Measurements from ENCODE around the gene IFT43. TPM values are rescaled to one million over a fixed set of nuclear protein-coding genes. Genes with fewer than 3 reads are reported as not detected.

Gene IFT43
- total RNA-seq, 1 experiment from 2014 or later = 20.3 TPM

DNA sequence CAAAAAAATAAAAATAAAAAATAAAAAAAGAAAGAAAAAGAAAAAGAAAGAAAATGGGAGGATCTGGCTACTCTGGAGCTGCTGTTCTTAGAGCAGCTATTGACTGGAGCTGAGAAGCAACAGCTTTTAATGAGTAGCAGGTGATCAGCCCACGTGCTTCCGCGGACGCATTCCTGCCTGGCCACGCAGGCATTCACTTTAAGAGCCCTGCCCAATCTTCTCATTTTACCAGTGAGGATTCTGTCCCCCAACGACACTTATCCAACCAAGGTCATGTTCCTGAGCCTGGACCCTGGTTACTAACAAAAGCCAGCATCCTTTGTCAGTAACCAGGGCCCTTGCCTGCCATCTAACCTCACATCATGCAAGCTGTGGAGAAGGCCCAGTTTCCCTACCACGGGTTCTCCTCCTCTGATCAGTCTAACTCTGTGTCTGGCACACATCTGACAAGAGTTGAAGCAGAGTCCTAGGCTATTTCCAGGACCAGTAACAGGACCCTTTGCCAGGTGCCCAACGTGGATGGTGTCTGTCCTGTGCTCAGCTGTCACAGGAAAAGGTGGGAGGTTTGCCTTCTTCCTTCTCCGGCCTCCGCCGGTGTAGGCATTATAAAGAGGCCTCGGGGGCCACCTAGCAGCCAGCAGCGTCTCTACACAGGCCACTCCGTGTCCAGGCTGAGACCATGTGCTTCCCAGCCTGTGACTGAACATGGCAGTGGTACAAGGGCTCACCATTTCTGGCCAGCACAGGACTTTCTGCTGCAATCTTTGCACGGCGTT lies 105.2 kb downstream of the IFT43 start:
- ChIA-PET POLR2A (ENCODE audit: low non-redundant PET) (interaction anchor here (0.7 kb wide), 2 partner anchors 63 to 413 kb away, joined by 3 to 4 read pairs; no protein-coding TSS in a partner anchor), CTCF (no interaction called here)
- no peak overlapping the region for H3K4me3 ChIP-seq (ENCODE audit: low read depth, low read length, poor library complexity, severe bottlenecking)
- no peak overlapping the region for H3K27ac ChIP-seq (ENCODE audit: low read depth, low read length, poor library complexity, severe bottlenecking)
- H3K36me3 ChIP-seq (ENCODE audit: insufficient read depth, low read length, poor library complexity, severe bottlenecking) = no peaks in the 10 kb centered on the region
- no peaks in the 10 kb centered on the region for H3K4me1 ChIP-seq (ENCODE audit: insufficient read depth, low read length, poor library complexity, severe bottlenecking)
- H3K27me3 ChIP-seq (replicated peaks; ENCODE audit: insufficient read depth, low read depth, low read length, poor library complexity) = no peaks in the 10 kb centered on the region
- intact Hi-C loops (cut with micrococcal nuclease; ENCODE audit: unreplicated experiment) = no loop called here
- TF ChIP-seq, protein P1, sequence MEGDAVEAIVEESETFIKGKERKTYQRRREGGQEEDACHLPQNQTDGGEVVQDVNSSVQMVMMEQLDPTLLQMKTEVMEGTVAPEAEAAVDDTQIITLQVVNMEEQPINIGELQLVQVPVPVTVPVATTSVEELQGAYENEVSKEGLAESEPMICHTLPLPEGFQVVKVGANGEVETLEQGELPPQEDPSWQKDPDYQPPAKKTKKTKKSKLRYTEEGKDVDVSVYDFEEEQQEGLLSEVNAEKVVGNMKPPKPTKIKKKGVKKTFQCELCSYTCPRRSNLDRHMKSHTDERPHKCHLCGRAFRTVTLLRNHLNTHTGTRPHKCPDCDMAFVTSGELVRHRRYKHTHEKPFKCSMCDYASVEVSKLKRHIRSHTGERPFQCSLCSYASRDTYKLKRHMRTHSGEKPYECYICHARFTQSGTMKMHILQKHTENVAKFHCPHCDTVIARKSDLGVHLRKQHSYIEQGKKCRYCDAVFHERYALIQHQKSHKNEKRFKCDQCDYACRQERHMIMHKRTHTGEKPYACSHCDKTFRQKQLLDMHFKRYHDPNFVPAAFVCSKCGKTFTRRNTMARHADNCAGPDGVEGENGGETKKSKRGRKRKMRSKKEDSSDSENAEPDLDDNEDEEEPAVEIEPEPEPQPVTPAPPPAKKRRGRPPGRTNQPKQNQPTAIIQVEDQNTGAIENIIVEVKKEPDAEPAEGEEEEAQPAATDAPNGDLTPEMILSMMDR (conservative IDR thresholded peaks at IDR 0.05; ENCODE audit: low read depth, low read length) = 0 out of 2 replicates have a peak, but pooled peaks have one; percentile 16
- TF ChIP-seq EZH2 (IDR thresholded peaks at IDR 0.05; ENCODE audit: borderline replicate concordance, low read depth, low read length, poor library complexity, severe bottlenecking) = no peak
- BruUV-seq (replicated peaks) = no TSS peak
- no peak for DNase-seq (ENCODE audit: low spot score)
- no peaks in the 10 kb centered on the region for H3K9me3 ChIP-seq (ENCODE audit: low read depth, low read length, poor library complexity, severe bottlenecking)

DNA sequence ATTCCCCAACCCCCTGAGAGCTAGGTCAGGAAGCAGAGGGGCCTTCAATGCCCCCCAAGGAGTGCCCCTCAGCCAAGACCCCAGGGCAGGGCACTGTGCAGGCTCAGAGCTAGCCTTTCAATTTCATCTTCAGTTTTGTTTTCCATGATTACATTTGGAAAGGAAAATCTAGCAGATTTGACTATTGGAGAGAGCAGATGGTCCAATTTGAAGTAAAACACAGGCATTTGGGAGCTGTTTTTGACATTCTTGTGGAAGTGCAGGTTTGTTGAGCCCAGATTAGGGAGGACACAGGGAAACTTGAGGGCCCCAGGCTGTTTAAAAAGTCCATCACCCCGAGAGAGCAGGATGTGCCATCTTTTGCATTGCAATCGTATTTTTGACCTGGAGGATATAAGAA lies 107.5 kb downstream of the IFT43 start:
- H3K27me3 ChIP-seq (replicated peaks; ENCODE audit: insufficient read depth, low read depth, low read length, poor library complexity) = no peaks in the 10 kb centered on the region
- ChIA-PET CTCF (interaction anchor here (0.6 kb wide), 1 partner anchor 283 kb away, joined by 16 read pairs; the partner anchor contains the start of gene ESRRB), POLR2A (ENCODE audit: low non-redundant PET) (no interaction called here)
- no peak for DNase-seq (ENCODE audit: low spot score)
- no TSS peak for BruUV-seq (replicated peaks)
- no peaks in the 10 kb centered on the region for H3K36me3 ChIP-seq (ENCODE audit: insufficient read depth, low read length, poor library complexity, severe bottlenecking)
- H3K4me3 ChIP-seq (ENCODE audit: low read depth, low read length, poor library complexity, severe bottlenecking) = no peak overlapping the region
- no peak for TF ChIP-seq EZH2 (IDR thresholded peaks at IDR 0.05; ENCODE audit: borderline replicate concordance, low read depth, low read length, poor library complexity, severe bottlenecking)
- TF ChIP-seq, protein P1 (conservative IDR thresholded peaks at IDR 0.05; ENCODE audit: low read depth, low read length) = no peak
- no peaks in the 10 kb centered on the region for H3K9me3 ChIP-seq (ENCODE audit: low read depth, low read length, poor library complexity, severe bottlenecking)
- H3K27ac ChIP-seq (ENCODE audit: low read depth, low read length, poor library complexity, severe bottlenecking) = no peak overlapping the region
- H3K4me1 ChIP-seq (ENCODE audit: insufficient read depth, low read length, poor library complexity, severe bottlenecking) = no peaks in the 10 kb centered on the region
- intact Hi-C loops (cut with micrococcal nuclease; ENCODE audit: unreplicated experiment) = no loop called here

- no peak for DNase-seq (ENCODE audit: low spot score)
- CTCF ChIA-PET = no interaction called here
- TF ChIP-seq, protein P1 (conservative IDR thresholded peaks at IDR 0.05; ENCODE audit: low read depth, low read length) = no peak
- TF ChIP-seq EZH2 (IDR thresholded peaks at IDR 0.05; ENCODE audit: borderline replicate concordance, low read depth, low read length, poor library complexity, severe bottlenecking) = no peak
- POLR2A ChIA-PET (ENCODE audit: low non-redundant PET) = no interaction called here
- Histone ChIP-seq H3K36me3 (ENCODE audit: insufficient read depth, low read length, poor library complexity, severe bottlenecking) (no peaks in the 10 kb centered on the region), H3K27me3 (replicated peaks; ENCODE audit: insufficient read depth, low read depth, low read length, poor library complexity) (no peaks in the 10 kb centered on the region), H3K4me3 (ENCODE audit: low read depth, low read length, poor library complexity, severe bottlenecking) (no peak overlapping the region), H3K9me3 (ENCODE audit: low read depth, low read length, poor library complexity, severe bottlenecking) (no peaks in the 10 kb centered on the region), H3K27ac (ENCODE audit: low read depth, low read length, poor library complexity, severe bottlenecking) (no peak overlapping the region), H3K4me1 (ENCODE audit: insufficient read depth, low read length, poor library complexity, severe bottlenecking) (no peaks in the 10 kb centered on the region)
- intact Hi-C loops (cut with micrococcal nuclease; ENCODE audit: unreplicated experiment) = no loop called here
- BruUV-seq (replicated peaks) = no TSS peak
These were observed 110.7 kb downstream of the IFT43 start for GRCh38 chr14:76096257-76096656.
